H1 (cell line): Measurements from ENCODE around the gene SLC2A13.

Source experiments
- EP300 ChIP-seq, 2 experiments: IDR thresholded peaks; 1 replicate in 1 of 2; 2 replicates in 1 of 2; pipeline ENCODE4 v1.6.1; 2011 to 2012; ENCODE audit warnings: low read depth in 2 of 2, low read length in 2 of 2, mild to moderate bottlenecking in 2 of 2, borderline replicate concordance in 1 of 2, inconsistent platforms in 1 of 2, moderate library complexity in 1 of 2
- KDM5A ChIP-seq: fragments of 200-600 bp; IDR thresholded peaks from 2 replicates; pipeline ENCODE4 v1.7.1; 2012; ENCODE audit warnings: mild to moderate bottlenecking, low read length, inconsistent platforms, mixed read lengths
- NRF1 ChIP-seq: IDR thresholded peaks from 2 replicates; pipeline ENCODE4 v1.6.1; 2011; ENCODE audit warnings: mild to moderate bottlenecking, low read depth, low read length, improper control_type of control experiment
- POLR2A ChIP-seq, 2 experiments: IDR thresholded peaks; 1 replicate in 1 of 2; 2 replicates in 1 of 2; pipeline ENCODE4 v1.6.1; 2011; ENCODE audit warnings: low read depth in 2 of 2, low read length in 2 of 2, mild to moderate bottlenecking in 2 of 2; ENCODE audit errors: control extremely low read depth in 1 of 2
- POLR2AphosphoS5 ChIP-seq: IDR thresholded peaks from 2 replicates; pipeline ENCODE4 v1.6.1; 2011; ENCODE audit warnings: low read depth, low read length
- TEAD4 ChIP-seq: IDR thresholded peaks from 2 replicates; pipeline ENCODE4 v1.6.1; 2012; ENCODE audit warnings: low read depth, low read length, inconsistent platforms, mixed read lengths
- TF ChIP-seq, protein P1 (sequence below): IDR thresholded peaks from 2 replicates; pipeline ENCODE4 v1.6.1; 2012; ENCODE audit warnings: inconsistent platforms
- TF ChIP-seq, protein P2 (sequence below), 3 experiments: IDR thresholded peaks; 1 replicate in 2 of 3; 2 replicates in 1 of 3; pipeline versions ENCODE4 v1.5.1 to v1.6.1; 2011; ENCODE audit warnings: low read length in 3 of 3, mild to moderate bottlenecking in 3 of 3, inconsistent platforms in 2 of 3, low read depth in 1 of 3, moderate library complexity in 1 of 3; ENCODE audit not compliant: insufficient read depth in 1 of 3; ENCODE audit errors: control extremely low read depth in 1 of 3
- TF ChIP-seq, protein P3 (sequence below): IDR thresholded peaks from 2 replicates; pipeline ENCODE4 v1.6.1; 2012; ENCODE audit warnings: inconsistent platforms

DNA sequence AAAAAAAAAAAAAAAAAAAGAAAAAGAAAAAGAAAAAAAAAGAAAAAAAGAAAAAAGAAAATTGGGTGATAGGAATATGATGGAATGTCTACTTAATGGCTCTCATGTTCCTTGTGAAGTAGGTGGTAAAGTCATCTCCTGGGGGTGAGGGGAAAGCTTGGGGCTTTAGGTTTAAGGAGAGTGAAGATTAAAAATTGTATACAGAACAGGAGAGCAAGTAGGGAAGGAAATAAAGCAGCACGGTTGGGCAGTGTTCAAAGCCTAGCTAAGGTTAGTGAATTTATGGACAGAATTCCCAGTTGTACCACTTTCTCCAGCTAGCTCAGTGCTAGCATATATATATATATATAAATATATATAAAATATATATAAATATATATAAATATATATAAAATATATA, 40.0 kb upstream of the SLC2A13 start:
- TF ChIP-seq, protein P1, sequence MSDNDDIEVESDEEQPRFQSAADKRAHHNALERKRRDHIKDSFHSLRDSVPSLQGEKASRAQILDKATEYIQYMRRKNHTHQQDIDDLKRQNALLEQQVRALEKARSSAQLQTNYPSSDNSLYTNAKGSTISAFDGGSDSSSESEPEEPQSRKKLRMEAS = no peak
- TF ChIP-seq POLR2A (IDR thresholded peaks at IDR 0.05; ENCODE audit: control extremely low read depth in 1 of 2, low read depth in 2 of 2, low read length in 2 of 2) (no peak), POLR2AphosphoS5 (no peak), TEAD4 (no peak), NRF1 (no peak), EP300 (IDR thresholded peaks at IDR 0.05; ENCODE audit: borderline replicate concordance in 1 of 2, low read depth in 2 of 2, low read length in 2 of 2) (no peak), KDM5A (no peak)
- TF ChIP-seq, protein P2, sequence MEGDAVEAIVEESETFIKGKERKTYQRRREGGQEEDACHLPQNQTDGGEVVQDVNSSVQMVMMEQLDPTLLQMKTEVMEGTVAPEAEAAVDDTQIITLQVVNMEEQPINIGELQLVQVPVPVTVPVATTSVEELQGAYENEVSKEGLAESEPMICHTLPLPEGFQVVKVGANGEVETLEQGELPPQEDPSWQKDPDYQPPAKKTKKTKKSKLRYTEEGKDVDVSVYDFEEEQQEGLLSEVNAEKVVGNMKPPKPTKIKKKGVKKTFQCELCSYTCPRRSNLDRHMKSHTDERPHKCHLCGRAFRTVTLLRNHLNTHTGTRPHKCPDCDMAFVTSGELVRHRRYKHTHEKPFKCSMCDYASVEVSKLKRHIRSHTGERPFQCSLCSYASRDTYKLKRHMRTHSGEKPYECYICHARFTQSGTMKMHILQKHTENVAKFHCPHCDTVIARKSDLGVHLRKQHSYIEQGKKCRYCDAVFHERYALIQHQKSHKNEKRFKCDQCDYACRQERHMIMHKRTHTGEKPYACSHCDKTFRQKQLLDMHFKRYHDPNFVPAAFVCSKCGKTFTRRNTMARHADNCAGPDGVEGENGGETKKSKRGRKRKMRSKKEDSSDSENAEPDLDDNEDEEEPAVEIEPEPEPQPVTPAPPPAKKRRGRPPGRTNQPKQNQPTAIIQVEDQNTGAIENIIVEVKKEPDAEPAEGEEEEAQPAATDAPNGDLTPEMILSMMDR (IDR thresholded peaks at IDR 0.05; ENCODE audit: control extremely low read depth in 1 of 3, insufficient read depth in 1 of 3, low read depth in 1 of 3, low read length in 3 of 3) = no peak
- TF ChIP-seq, protein P3, sequence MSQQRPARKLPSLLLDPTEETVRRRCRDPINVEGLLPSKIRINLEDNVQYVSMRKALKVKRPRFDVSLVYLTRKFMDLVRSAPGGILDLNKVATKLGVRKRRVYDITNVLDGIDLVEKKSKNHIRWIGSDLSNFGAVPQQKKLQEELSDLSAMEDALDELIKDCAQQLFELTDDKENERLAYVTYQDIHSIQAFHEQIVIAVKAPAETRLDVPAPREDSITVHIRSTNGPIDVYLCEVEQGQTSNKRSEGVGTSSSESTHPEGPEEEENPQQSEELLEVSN = no peak
